K562 (cell line): ENCODE measurements around the gene SPHK1. TPM values are rescaled to one million over a fixed set of nuclear protein-coding genes. Genes with fewer than 3 reads are reported as not detected.

Source experiments
- ASH1L ChIP-seq: fragments of 450-650 bp; IDR thresholded peaks from 2 replicates; pipeline ENCODE4 v1.6.1; 2018; ENCODE audit warnings: borderline replicate concordance, mild to moderate bottlenecking, low read depth; ENCODE audit not compliant: partially characterized antibody
- FOSL1 ChIP-seq: fragments of 200-800 bp; sonication (Bioruptor generic); conservative IDR thresholded peaks from 2 replicates; pipeline ENCODE4 v1.6.1; 2016; ENCODE audit warnings: missing genetic modification characterization, missing compliant biosample characterization
- MEIS2 ChIP-seq: fragments of 450-650 bp; IDR thresholded peaks from 2 replicates; pipeline ENCODE4 v1.6.1; 2014; ENCODE audit warnings: mild to moderate bottlenecking; ENCODE audit not compliant: partially characterized antibody
- NCOA1 ChIP-seq: fragments of 450-650 bp; IDR thresholded peaks from 2 replicates; pipeline ENCODE4 v1.6.1; 2016; ENCODE audit warnings: low read depth
- NCOA4 ChIP-seq: fragments of 450-650 bp; IDR thresholded peaks from 2 replicates; pipeline ENCODE4 v1.6.1; 2018; ENCODE audit warnings: mild to moderate bottlenecking; ENCODE audit not compliant: partially characterized antibody
- NR2C2 ChIP-seq, 2 experiments: fragments of 200-800 bp in 1 of 2; sonication (Bioruptor generic) in 1 of 2; sonication (generic) in 1 of 2; formaldehyde crosslinking in 1 of 2; IDR thresholded peaks; 2 replicates each; pipeline versions ENCODE4 v1.6.1 to v1.8.0; 2016 to 2022; ENCODE audit warnings: mild to moderate bottlenecking in 1 of 2, missing compliant biosample characterization in 1 of 2, missing genetic modification characterization in 1 of 2, missing genetic modification reagents in 1 of 2
- RBM25 ChIP-seq: fragments of 200-400 bp; formaldehyde crosslinking; IDR thresholded peaks from 2 replicates; pipeline ENCODE4 v1.6.1; 2018; ENCODE audit warnings: low read length, low read depth, moderate library complexity; ENCODE audit not compliant: severe bottlenecking
- TAF9B ChIP-seq: fragments of 450-650 bp; IDR thresholded peaks from 2 replicates; pipeline ENCODE4 v1.6.1; 2018; ENCODE audit warnings: mild to moderate bottlenecking; ENCODE audit not compliant: partially characterized antibody
- TFAM ChIP-seq: fragments of 250-450 bp; sonication (Bioruptor Pico); conservative IDR thresholded peaks from 2 replicates; pipeline ENCODE4 v1.5.0; 2021; ENCODE audit warnings: mild to moderate bottlenecking, moderate library complexity
- ZNF12 ChIP-seq: sonication (generic); formaldehyde crosslinking; IDR thresholded peaks from 2 replicates; pipeline ENCODE4 v1.4.0; 2020; ENCODE audit warnings: mild to moderate bottlenecking, missing genetic modification reagents
- ZNF146 ChIP-seq: IDR thresholded peaks from one replicate; pipeline ENCODE4 v1.6.1; 2018; ENCODE audit warnings: missing compliant biosample characterization; ENCODE audit not compliant: unreplicated experiment
- ZNF354B ChIP-seq: fragments of 250-450 bp; sonication (Bioruptor Pico); IDR thresholded peaks from 2 replicates; pipeline ENCODE4 v1.4.0; 2020
- polyA plus RNA-seq, 8 experiments: library from polyadenylated mRNA; depleted of rRNA in 4 of 8; stranded (reverse) in 5 of 8; unstranded in 3 of 8; fragments of >200 nt; fragmentation: Nextera tagmentation in 2 of 8; fragmentation: Illumina TruSeq in 1 of 8; extraction: Ambion mirVana in 2 of 8; extraction: Trizol in 1 of 8; gene quantifications; 2 replicates each; pipeline versions ENCODE4 v1.2.1 to v1.2.3, GENCODE V29; 2011 to 2014; ENCODE audit warnings: inconsistent platforms in 1 of 8, missing spikeins in 1 of 8
- total RNA-seq, 7 experiments: library from RNA; depleted of rRNA in 6 of 7; stranded (reverse); fragments of >200 nt in 6 of 7; fragmentation: Illumina TruSeq in 2 of 7; extraction: Trizol in 2 of 7; gene quantifications; 2 replicates each; pipeline versions ENCODE4 v1.2.1 to v1.2.3, GENCODE V29; 2011 to 2021; ENCODE audit warnings: low replicate concordance in 1 of 7
- TF ChIP-seq, protein P1 (sequence below): fragments of 450-650 bp; IDR thresholded peaks from 2 replicates; pipeline ENCODE4 v1.6.1; 2016; ENCODE audit warnings: mild to moderate bottlenecking, moderate library complexity
- TF ChIP-seq, protein P2 (sequence below): fragments of 450-650 bp; formaldehyde crosslinking; IDR thresholded peaks from 2 replicates; pipeline ENCODE4 v1.4.0; 2022; ENCODE audit warnings: missing genetic modification characterization

Gene SPHK1
- total and polyA plus RNA-seq, 9 of the 15 experiments (the other 6 are each of a cell fraction or from before 2014, with no cell fraction given) = 0.21 to 60.3 (median 14.5) TPM

- TF ChIP-seq, protein P1, sequence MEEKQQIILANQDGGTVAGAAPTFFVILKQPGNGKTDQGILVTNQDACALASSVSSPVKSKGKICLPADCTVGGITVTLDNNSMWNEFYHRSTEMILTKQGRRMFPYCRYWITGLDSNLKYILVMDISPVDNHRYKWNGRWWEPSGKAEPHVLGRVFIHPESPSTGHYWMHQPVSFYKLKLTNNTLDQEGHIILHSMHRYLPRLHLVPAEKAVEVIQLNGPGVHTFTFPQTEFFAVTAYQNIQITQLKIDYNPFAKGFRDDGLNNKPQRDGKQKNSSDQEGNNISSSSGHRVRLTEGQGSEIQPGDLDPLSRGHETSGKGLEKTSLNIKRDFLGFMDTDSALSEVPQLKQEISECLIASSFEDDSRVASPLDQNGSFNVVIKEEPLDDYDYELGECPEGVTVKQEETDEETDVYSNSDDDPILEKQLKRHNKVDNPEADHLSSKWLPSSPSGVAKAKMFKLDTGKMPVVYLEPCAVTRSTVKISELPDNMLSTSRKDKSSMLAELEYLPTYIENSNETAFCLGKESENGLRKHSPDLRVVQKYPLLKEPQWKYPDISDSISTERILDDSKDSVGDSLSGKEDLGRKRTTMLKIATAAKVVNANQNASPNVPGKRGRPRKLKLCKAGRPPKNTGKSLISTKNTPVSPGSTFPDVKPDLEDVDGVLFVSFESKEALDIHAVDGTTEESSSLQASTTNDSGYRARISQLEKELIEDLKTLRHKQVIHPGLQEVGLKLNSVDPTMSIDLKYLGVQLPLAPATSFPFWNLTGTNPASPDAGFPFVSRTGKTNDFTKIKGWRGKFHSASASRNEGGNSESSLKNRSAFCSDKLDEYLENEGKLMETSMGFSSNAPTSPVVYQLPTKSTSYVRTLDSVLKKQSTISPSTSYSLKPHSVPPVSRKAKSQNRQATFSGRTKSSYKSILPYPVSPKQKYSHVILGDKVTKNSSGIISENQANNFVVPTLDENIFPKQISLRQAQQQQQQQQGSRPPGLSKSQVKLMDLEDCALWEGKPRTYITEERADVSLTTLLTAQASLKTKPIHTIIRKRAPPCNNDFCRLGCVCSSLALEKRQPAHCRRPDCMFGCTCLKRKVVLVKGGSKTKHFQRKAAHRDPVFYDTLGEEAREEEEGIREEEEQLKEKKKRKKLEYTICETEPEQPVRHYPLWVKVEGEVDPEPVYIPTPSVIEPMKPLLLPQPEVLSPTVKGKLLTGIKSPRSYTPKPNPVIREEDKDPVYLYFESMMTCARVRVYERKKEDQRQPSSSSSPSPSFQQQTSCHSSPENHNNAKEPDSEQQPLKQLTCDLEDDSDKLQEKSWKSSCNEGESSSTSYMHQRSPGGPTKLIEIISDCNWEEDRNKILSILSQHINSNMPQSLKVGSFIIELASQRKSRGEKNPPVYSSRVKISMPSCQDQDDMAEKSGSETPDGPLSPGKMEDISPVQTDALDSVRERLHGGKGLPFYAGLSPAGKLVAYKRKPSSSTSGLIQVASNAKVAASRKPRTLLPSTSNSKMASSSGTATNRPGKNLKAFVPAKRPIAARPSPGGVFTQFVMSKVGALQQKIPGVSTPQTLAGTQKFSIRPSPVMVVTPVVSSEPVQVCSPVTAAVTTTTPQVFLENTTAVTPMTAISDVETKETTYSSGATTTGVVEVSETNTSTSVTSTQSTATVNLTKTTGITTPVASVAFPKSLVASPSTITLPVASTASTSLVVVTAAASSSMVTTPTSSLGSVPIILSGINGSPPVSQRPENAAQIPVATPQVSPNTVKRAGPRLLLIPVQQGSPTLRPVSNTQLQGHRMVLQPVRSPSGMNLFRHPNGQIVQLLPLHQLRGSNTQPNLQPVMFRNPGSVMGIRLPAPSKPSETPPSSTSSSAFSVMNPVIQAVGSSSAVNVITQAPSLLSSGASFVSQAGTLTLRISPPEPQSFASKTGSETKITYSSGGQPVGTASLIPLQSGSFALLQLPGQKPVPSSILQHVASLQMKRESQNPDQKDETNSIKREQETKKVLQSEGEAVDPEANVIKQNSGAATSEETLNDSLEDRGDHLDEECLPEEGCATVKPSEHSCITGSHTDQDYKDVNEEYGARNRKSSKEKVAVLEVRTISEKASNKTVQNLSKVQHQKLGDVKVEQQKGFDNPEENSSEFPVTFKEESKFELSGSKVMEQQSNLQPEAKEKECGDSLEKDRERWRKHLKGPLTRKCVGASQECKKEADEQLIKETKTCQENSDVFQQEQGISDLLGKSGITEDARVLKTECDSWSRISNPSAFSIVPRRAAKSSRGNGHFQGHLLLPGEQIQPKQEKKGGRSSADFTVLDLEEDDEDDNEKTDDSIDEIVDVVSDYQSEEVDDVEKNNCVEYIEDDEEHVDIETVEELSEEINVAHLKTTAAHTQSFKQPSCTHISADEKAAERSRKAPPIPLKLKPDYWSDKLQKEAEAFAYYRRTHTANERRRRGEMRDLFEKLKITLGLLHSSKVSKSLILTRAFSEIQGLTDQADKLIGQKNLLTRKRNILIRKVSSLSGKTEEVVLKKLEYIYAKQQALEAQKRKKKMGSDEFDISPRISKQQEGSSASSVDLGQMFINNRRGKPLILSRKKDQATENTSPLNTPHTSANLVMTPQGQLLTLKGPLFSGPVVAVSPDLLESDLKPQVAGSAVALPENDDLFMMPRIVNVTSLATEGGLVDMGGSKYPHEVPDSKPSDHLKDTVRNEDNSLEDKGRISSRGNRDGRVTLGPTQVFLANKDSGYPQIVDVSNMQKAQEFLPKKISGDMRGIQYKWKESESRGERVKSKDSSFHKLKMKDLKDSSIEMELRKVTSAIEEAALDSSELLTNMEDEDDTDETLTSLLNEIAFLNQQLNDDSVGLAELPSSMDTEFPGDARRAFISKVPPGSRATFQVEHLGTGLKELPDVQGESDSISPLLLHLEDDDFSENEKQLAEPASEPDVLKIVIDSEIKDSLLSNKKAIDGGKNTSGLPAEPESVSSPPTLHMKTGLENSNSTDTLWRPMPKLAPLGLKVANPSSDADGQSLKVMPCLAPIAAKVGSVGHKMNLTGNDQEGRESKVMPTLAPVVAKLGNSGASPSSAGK = no peak
- no peak for TF ChIP-seq TFAM
- no peak for TF ChIP-seq ZNF146 (CRISPR knock-in tag)
- TF ChIP-seq NCOA4 = no peak
- no peak for TF ChIP-seq NR2C2 (CRISPR knock-in tag; IDR thresholded peaks at IDR 0.05)
- peak; percentile 55 for TF ChIP-seq NR2C2 (tag; IDR thresholded peaks at IDR 0.05)
- no peak for TF ChIP-seq ZNF354B (CRISPR knock-in tag)
- peak; percentile 32; the same call in 1 of the 2 replicates for TF ChIP-seq FOSL1
- TF ChIP-seq, protein P2, sequence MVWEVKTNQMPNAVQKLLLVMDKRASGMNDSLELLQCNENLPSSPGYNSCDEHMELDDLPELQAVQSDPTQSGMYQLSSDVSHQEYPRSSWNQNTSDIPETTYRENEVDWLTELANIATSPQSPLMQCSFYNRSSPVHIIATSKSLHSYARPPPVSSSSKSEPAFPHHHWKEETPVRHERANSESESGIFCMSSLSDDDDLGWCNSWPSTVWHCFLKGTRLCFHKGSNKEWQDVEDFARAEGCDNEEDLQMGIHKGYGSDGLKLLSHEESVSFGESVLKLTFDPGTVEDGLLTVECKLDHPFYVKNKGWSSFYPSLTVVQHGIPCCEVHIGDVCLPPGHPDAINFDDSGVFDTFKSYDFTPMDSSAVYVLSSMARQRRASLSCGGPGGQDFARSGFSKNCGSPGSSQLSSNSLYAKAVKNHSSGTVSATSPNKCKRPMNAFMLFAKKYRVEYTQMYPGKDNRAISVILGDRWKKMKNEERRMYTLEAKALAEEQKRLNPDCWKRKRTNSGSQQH = no peak
- no peak; the same call in 1 of the 2 replicates for TF ChIP-seq NCOA1
- no peak for TF ChIP-seq TAF9B
- TF ChIP-seq ASH1L = no peak
- no peak for TF ChIP-seq ZNF12 (CRISPR knock-in tag)
- no peak for TF ChIP-seq RBM25
- TF ChIP-seq MEIS2 = peak; percentile 72
These were observed 38.9 kb upstream of the SPHK1 start (continued) for GRCh38 chr17:76345377-76345974.
